Astrocyte of the hippocampus (primary cell): ENCODE results near the gene HELZ.
"Not testable (repeated sequence)": the region's sequence is repeated elsewhere in the genome, so short reads cannot be mapped to it uniquely, and the experiment has no call there.

Experiments used
- DNase-seq: peaks from one replicate; pipeline ENCODE4 v3.0.0; 2011; ENCODE audit warnings: low read depth, low spot score

Gene HELZ

GRCh38 chr17:67142030-67142429, 103.0 kb downstream of the HELZ start:
- DNase-seq = not testable (repeated sequence)

- peak; percentile 12 for DNase-seq
These were observed 105.0 kb downstream of the HELZ start for GRCh38 chr17:67139784-67140665.

GRCh38 chr17:67139289-67139688, 105.7 kb downstream of the HELZ start:
- no peak for DNase-seq

GRCh38 chr17:67138392-67138791, 106.6 kb downstream of the HELZ start:
- no peak for DNase-seq

GRCh38 chr17:67137860-67138259, 107.1 kb downstream of the HELZ start:
- DNase-seq = no peak

GRCh38 chr17:67137026-67137370, 108.0 kb downstream of the HELZ start:
- no peak for DNase-seq

GRCh38 chr17:67136191-67137025, 108.6 kb downstream of the HELZ start:
- DNase-seq = no peak

GRCh38 chr17:67133161-67133560, 111.8 kb downstream of the HELZ start:
- DNase-seq = no peak

- peak; percentile 31 for DNase-seq
These were observed 112.6 kb downstream of the HELZ start for GRCh38 chr17:67132366-67132765.

- no peak for DNase-seq
These were observed 114.2 kb downstream of the HELZ start for GRCh38 chr17:67130768-67131167.

GRCh38 chr17:67129283-67129682, 115.7 kb downstream of the HELZ start:
- DNase-seq = no peak

- no peak for DNase-seq
These were observed 116.3 kb downstream of the HELZ start for GRCh38 chr17:67128700-67129099.

GRCh38 chr17:67127925-67128324, 117.1 kb downstream of the HELZ start:
- DNase-seq = no peak

- DNase-seq = no peak
These were observed 118.0 kb downstream of the HELZ start for GRCh38 chr17:67126983-67127382.

GRCh38 chr17:67126543-67126942, 118.5 kb downstream of the HELZ start:
- DNase-seq = not testable (repeated sequence)

- no peak for DNase-seq
These were observed 119.1 kb downstream of the HELZ start for GRCh38 chr17:67125924-67126323.

- no peak for DNase-seq
These were observed 119.6 kb downstream of the HELZ start for GRCh38 chr17:67125417-67125816.

- DNase-seq = no peak
These were observed 120.4 kb downstream of the HELZ start for GRCh38 chr17:67124450-67125148.

- DNase-seq = no peak
These were observed 121.3 kb downstream of the HELZ start for GRCh38 chr17:67123699-67124098.

- peak; percentile 63 for DNase-seq
These were observed 123.6 kb downstream of the HELZ start for GRCh38 chr17:67121316-67121891.

- no peak for DNase-seq
These were observed 125.9 kb downstream of the HELZ start for GRCh38 chr17:67119102-67119501.
